HAP-1 (cell line): ENCODE data around the gene PRPF18.

Experiments used
- DNase-seq, 2 experiments: peaks; one replicate each; pipeline ENCODE4 v3.0.0-alpha.2; 2016 to 2020; ENCODE audit warnings: low spot score in 2 of 2
- H3K27me3 ChIP-seq: fragments of 250-450 bp; sonication (Bioruptor Pico); 2 replicates; pipeline ENCODE4 v1.5.1; 2020; ENCODE audit warnings: low read depth, mild to moderate bottlenecking, moderate library complexity
- H3K36me3 ChIP-seq: fragments of 250-450 bp; sonication (Bioruptor Pico); replicated peaks from 2 replicates; pipeline ENCODE4 v1.5.1; 2020; ENCODE audit warnings: mild to moderate bottlenecking
- H3K4me1 ChIP-seq: fragments of 250-450 bp; sonication (Bioruptor Pico); 2 replicates; pipeline ENCODE4 v1.5.1; 2020; ENCODE audit warnings: mild to moderate bottlenecking
- H3K4me3 ChIP-seq: fragments of 250-450 bp; sonication (Bioruptor Pico); 2 replicates; pipeline ENCODE4 v1.5.1; 2020; ENCODE audit warnings: mild to moderate bottlenecking, moderate library complexity
- H3K9me3 ChIP-seq: fragments of 250-450 bp; sonication (Bioruptor Pico); 2 replicates; pipeline ENCODE4 v1.5.1; 2020; ENCODE audit warnings: mild to moderate bottlenecking, moderate library complexity
- in situ Hi-C: fragments of 300-500 bp; cut with MboI; formaldehyde crosslinking; loops from 3 replicates; pipeline ENCODE4 v1.14.3; 2020; ENCODE audit warnings: low sequenced_read_pairs, inconsistent platforms, mixed read lengths

Gene PRPF18

GRCh38 chr10:13634207-13634606 lies 47.4 kb downstream of the PRPF18 start:
- in situ Hi-C loops: no loop called here
- Histone ChIP-seq H3K4me3 (no peak overlapping the region), H3K9me3 (no peaks in the 10 kb centered on the region), H3K4me1 (no peaks in the 10 kb centered on the region), H3K36me3 (0 out of 2 replicates have a peak, but pooled peaks cover 4% of the 10 kb centered on the region), H3K27me3 (no peaks in the 10 kb centered on the region)
- DNase-seq: no peak

- Histone ChIP-seq H3K36me3 (no peaks in the 10 kb centered on the region), H3K4me1 (no peaks in the 10 kb centered on the region), H3K4me3 (no peak overlapping the region), H3K9me3 (no peaks in the 10 kb centered on the region), H3K27me3 (no peaks in the 10 kb centered on the region)
- no peak for DNase-seq
- in situ Hi-C loops: no loop called here
Measured at GRCh38 chr10:13636776-13637175, 50.0 kb downstream of the PRPF18 start.

GRCh38 chr10:13637303-13637856 lies 50.6 kb downstream of the PRPF18 start:
- DNase-seq: no peak
- no peaks in the 10 kb centered on the region for H3K36me3 ChIP-seq
- in situ Hi-C loops: no loop called here

GRCh38 chr10:13637894-13638293 lies 51.1 kb downstream of the PRPF18 start:
- Histone ChIP-seq H3K36me3 (no peaks in the 10 kb centered on the region), H3K27me3 (no peaks in the 10 kb centered on the region), H3K4me1 (no peaks in the 10 kb centered on the region), H3K9me3 (peaks cover 6% of the 10 kb centered on the region; the same call in 1 of the 2 replicates), H3K4me3 (no peak overlapping the region)
- in situ Hi-C loops: no loop called here
- DNase-seq: no peak

More at GRCh38 chr10:13637303-13637856, 50.6 kb downstream of the PRPF18 start:
- Histone ChIP-seq H3K9me3 (peaks cover 4% of the 10 kb centered on the region; the same call in 1 of the 2 replicates), H3K4me1 (no peaks in the 10 kb centered on the region), H3K27me3 (no peaks in the 10 kb centered on the region), H3K4me3 (no peak overlapping the region)

GRCh38 chr10:13642293-13642692 lies 55.5 kb downstream of the PRPF18 start:
- Histone ChIP-seq H3K9me3 (peaks cover 6% of the 10 kb centered on the region; the same call in 1 of the 2 replicates), H3K4me3 (no peak overlapping the region), H3K36me3 (0 out of 2 replicates have a peak, but pooled peaks cover 3% of the 10 kb centered on the region), H3K27me3 (no peaks in the 10 kb centered on the region), H3K4me1 (no peaks in the 10 kb centered on the region)
- DNase-seq: no peak
- in situ Hi-C loops: no loop called here

GRCh38 chr10:13643016-13643415 lies 56.3 kb downstream of the PRPF18 start:
- 0 out of 2 replicates have a peak, but pooled peaks cover 3% of the 10 kb centered on the region for H3K36me3 ChIP-seq
- H3K27me3 ChIP-seq: no peaks in the 10 kb centered on the region
- in situ Hi-C loops: no loop called here
- no peak overlapping the region for H3K4me3 ChIP-seq
- no peaks in the 10 kb centered on the region for H3K4me1 ChIP-seq
- DNase-seq: no peak
- peaks cover 6% of the 10 kb centered on the region; the same call in 1 of the 2 replicates for H3K9me3 ChIP-seq

- H3K27me3 ChIP-seq: no peaks in the 10 kb centered on the region
- no peak overlapping the region for H3K4me3 ChIP-seq
- H3K36me3 ChIP-seq: 0 out of 2 replicates have a peak, but pooled peaks cover 3% of the 10 kb centered on the region
- no peaks in the 10 kb centered on the region for H3K4me1 ChIP-seq
- in situ Hi-C loops: no loop called here
- DNase-seq: no peak
- H3K9me3 ChIP-seq: peaks cover 6% of the 10 kb centered on the region; the same call in 1 of the 2 replicates
Measured at GRCh38 chr10:13644866-13645265, 58.1 kb downstream of the PRPF18 start.

- Histone ChIP-seq H3K4me3 (no peak overlapping the region), H3K9me3 (no peaks in the 10 kb centered on the region), H3K27me3 (no peaks in the 10 kb centered on the region), H3K36me3 (0 out of 2 replicates have a peak, but pooled peaks cover 3% of the 10 kb centered on the region), H3K4me1 (no peaks in the 10 kb centered on the region)
- DNase-seq: no peak
- in situ Hi-C loops: no loop called here
Measured at GRCh38 chr10:13648425-13648824, 61.7 kb downstream of the PRPF18 start.

GRCh38 chr10:13649844-13650520 lies 63.2 kb downstream of the PRPF18 start:
- in situ Hi-C loops: loop anchor here (10.0 kb wide), 1 partner anchor 125 kb away; no protein-coding TSS in a partner anchor
- no peak for DNase-seq
- 0 out of 2 replicates have a peak, but pooled peaks cover 3% of the 10 kb centered on the region for H3K36me3 ChIP-seq
- no peaks in the 10 kb centered on the region for H3K4me1 ChIP-seq
- no peaks in the 10 kb centered on the region for H3K27me3 ChIP-seq
- no peak overlapping the region for H3K4me3 ChIP-seq
- H3K9me3 ChIP-seq: no peaks in the 10 kb centered on the region

- no peaks in the 10 kb centered on the region for H3K4me1 ChIP-seq
- H3K36me3 ChIP-seq: 0 out of 2 replicates have a peak, but pooled peaks cover 3% of the 10 kb centered on the region
- no peak overlapping the region for H3K4me3 ChIP-seq
- DNase-seq: no peak
- H3K27me3 ChIP-seq: no peaks in the 10 kb centered on the region
- no peaks in the 10 kb centered on the region for H3K9me3 ChIP-seq
- in situ Hi-C loops: loop anchor here (10.0 kb wide), 1 partner anchor 124 kb away; no protein-coding TSS in a partner anchor
Measured at GRCh38 chr10:13650961-13651360, 64.2 kb downstream of the PRPF18 start.

- Histone ChIP-seq H3K27me3 (no peaks in the 10 kb centered on the region), H3K4me3 (no peak overlapping the region), H3K9me3 (no peaks in the 10 kb centered on the region), H3K4me1 (no peaks in the 10 kb centered on the region), H3K36me3 (0 out of 2 replicates have a peak, but pooled peaks cover 2% of the 10 kb centered on the region)
- in situ Hi-C loops: loop anchor here (10.0 kb wide), 1 partner anchor 123 kb away; no protein-coding TSS in a partner anchor
- no peak for DNase-seq
Measured at GRCh38 chr10:13651969-13652720, 65.4 kb downstream of the PRPF18 start.

GRCh38 chr10:13652860-13653259 lies 66.1 kb downstream of the PRPF18 start:
- Histone ChIP-seq H3K36me3 (no peaks in the 10 kb centered on the region), H3K9me3 (no peaks in the 10 kb centered on the region), H3K4me3 (no peak overlapping the region), H3K4me1 (no peaks in the 10 kb centered on the region), H3K27me3 (no peaks in the 10 kb centered on the region)
- in situ Hi-C loops: loop anchor here (10.0 kb wide), 1 partner anchor 122 kb away; no protein-coding TSS in a partner anchor
- DNase-seq: no peak

GRCh38 chr10:13654118-13654830 lies 67.5 kb downstream of the PRPF18 start:
- Histone ChIP-seq H3K9me3 (no peaks in the 10 kb centered on the region), H3K4me1 (no peaks in the 10 kb centered on the region), H3K27me3 (no peaks in the 10 kb centered on the region), H3K36me3 (no peaks in the 10 kb centered on the region), H3K4me3 (no peak overlapping the region)
- in situ Hi-C loops: loop anchor here (10.0 kb wide), 1 partner anchor 121 kb away; no protein-coding TSS in a partner anchor
- no peak for DNase-seq
